T-helper 2 cell treated with Interferon-gamma antibody and Interleukin-4, amounts not matched to agents 5 μg/mL and 100 μg/mL, for 36 hours (primary cell): ENCODE data around the gene NDUFAF3.

ENCODE experiments used
- DNase-seq: peaks from one replicate; pipeline ENCODE4 v3.0.0; 2021; ENCODE audit warnings: low spot score
- H3K27ac Mint-ChIP-seq: one replicate; pipeline ENCODE4 v1.8.0; 2021; ENCODE audit warnings: mild to moderate bottlenecking, mixed read lengths
- H3K27me3 Mint-ChIP-seq: one replicate; pipeline ENCODE4 v1.8.0; 2021; ENCODE audit warnings: low read depth, mixed read lengths
- H3K36me3 Mint-ChIP-seq: one replicate; pipeline ENCODE4 v1.8.0; 2021; ENCODE audit warnings: low read depth, mixed read lengths
- H3K4me1 Mint-ChIP-seq: one replicate; pipeline ENCODE4 v1.8.0; 2021; ENCODE audit warnings: low read depth, mixed read lengths
- H3K4me3 Mint-ChIP-seq: one replicate; pipeline ENCODE4 v1.8.0; 2022; ENCODE audit warnings: mild to moderate bottlenecking, moderate library complexity, mixed read lengths
- H3K9me3 Mint-ChIP-seq: one replicate; pipeline ENCODE4 v1.8.0; 2021; ENCODE audit warnings: mixed read lengths

NDUFAF3 gene, protein sequence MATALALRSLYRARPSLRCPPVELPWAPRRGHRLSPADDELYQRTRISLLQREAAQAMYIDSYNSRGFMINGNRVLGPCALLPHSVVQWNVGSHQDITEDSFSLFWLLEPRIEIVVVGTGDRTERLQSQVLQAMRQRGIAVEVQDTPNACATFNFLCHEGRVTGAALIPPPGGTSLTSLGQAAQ

DNA sequence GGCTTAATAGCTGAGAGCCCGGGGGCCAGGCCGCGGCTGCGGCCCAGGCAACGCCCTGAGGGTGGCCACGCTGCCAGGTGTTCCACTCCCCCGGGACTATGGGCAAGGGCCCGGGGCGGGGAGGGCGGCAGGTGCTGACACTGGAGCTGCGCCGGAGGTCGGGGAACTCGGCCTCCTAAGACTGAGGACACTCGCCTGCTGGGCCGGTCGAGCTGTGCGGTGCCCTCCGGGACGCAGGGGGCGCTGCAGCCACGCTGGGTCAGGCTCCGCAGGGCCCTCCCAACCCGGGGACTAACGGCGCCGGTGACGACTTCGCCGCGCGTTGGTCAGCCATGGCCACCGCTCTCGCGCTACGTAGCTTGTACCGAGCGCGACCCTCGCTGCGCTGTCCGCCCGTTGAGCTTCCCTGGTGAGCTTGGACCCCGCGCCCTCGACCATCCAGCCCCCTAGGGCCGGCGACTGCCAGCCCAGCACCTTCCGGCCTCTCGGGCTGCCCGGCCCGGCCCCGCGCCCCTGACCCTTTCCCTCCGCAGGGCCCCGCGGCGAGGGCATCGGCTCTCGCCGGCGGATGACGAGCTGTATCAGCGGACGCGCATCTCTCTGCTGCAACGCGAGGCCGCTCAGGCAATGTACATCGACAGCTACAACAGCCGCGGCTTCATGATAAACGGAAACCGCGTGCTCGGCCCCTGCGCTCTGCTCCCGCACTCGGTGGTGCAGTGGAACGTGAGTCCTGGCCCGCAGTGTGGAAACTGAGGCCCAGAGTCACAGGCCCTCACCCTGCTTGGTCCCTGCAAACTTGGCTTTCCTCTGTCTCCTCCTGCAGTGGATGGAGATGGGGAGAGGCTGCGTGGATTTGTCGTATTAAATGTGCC is at the start of gene NDUFAF3:
NDUFAF3 (plus strand) TSS at position 309 of the 875 bp plus-strand sequence; CDS start at position 333, 24 bp downstream.
- peaks cover 32% of the 10 kb centered on the region for H3K4me1 Mint-ChIP-seq
- peak; percentile 93 for DNase-seq
- H3K4me3 Mint-ChIP-seq, result peak within 1 kb of the TSS; percentile 95
- H3K9me3 Mint-ChIP-seq, result no peaks in the 10 kb centered on the region
- H3K27ac Mint-ChIP-seq, result peak within 1 kb of the TSS; percentile 99
- no peaks in the 10 kb centered on the region for H3K27me3 Mint-ChIP-seq
- peaks cover 54% of the 10 kb centered on the region for H3K36me3 Mint-ChIP-seq

DNA sequence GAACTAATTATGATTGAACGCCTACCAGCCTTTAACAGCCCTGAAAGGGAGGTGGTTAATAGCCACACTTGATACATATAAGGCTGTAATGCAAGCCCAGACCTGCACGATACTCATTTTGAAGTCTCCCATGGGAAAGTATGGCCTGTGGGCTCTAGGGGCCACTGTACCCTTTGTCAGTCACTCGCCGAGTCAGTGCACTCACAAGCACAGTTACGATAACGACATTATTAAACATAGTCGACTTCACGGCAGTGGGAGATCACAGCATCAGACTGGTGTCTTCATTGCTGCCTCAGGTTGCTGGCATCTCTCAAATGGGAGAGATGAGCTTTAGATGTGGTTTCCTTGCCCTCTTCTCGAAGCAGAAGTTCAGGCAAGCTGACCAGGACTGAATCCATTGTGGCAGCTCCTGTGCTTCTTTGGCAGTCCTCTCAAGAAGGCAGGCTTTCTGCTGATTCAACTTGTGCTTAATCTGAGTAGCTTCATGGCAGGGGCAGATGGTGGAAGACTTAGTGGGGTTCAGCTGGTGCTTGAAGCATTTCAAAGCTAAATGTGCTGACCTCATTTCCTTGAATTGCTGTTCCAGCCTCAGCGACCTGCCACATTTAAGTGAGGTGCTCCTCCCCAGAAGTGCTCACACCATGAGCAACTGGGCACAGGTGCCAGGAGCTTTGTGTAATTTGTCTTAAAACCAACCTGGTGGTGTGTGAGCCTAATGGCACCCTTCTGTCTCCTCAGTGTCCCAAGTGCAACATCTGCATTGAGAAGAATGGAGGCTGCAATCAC is 47.7 kb upstream of the NDUFAF3 start:
- Mint-ChIP-seq H3K36me3 (peaks cover 49% of the 10 kb centered on the region), H3K27ac (no peak overlapping the region), H3K4me1 (no peaks in the 10 kb centered on the region), H3K9me3 (no peaks in the 10 kb centered on the region), H3K4me3 (no peak overlapping the region), H3K27me3 (no peaks in the 10 kb centered on the region)
- DNase-seq, result no peak

DNA sequence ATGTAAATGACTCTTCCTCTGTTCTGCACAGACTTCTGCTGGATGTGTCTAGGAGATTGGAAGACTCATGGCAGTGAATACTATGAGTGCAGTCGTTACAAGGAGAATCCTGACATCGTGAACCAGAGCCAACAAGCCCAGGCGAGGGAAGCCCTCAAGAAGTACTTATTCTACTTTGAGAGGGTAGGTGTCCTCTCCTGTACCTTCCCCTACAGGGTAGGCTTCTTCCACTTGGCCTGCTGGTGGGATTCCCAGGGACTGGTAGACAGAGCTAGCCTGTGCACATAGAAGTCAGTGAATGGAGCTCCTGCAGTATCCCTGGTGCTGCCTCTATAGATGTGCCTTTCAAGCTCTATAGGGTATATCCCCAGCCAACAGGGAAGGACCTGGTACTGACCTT is 42.5 kb upstream of the NDUFAF3 start:
- no peak overlapping the region for H3K4me3 Mint-ChIP-seq
- H3K9me3 Mint-ChIP-seq, result no peaks in the 10 kb centered on the region
- no peak overlapping the region for H3K27ac Mint-ChIP-seq
- no peaks in the 10 kb centered on the region for H3K27me3 Mint-ChIP-seq
- DNase-seq, result no peak
- H3K36me3 Mint-ChIP-seq, result peaks cover 61% of the 10 kb centered on the region
- H3K4me1 Mint-ChIP-seq, result no peaks in the 10 kb centered on the region

DNA sequence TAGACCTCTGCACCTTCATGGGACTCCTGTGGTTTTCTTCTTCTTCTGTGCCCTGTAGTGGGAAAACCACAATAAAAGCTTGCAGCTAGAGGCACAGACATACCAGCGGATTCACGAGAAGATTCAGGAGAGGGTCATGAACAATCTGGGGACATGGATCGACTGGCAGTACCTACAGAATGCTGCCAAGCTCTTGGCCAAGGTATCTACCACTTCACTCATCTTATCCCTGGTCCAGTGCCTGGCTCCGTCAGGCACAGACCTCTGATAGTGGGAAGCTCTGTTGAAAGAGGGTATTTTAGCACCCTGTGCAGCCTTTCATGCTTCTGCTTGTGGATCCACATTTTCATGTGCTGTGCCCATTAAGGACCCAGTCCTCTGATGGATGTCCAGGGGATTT is 41.6 kb upstream of the NDUFAF3 start:
- no peak for DNase-seq
- no peaks in the 10 kb centered on the region for H3K4me1 Mint-ChIP-seq
- no peak overlapping the region for H3K4me3 Mint-ChIP-seq
- H3K27ac Mint-ChIP-seq, result peak overlapping the region; percentile 52
- H3K9me3 Mint-ChIP-seq, result no peaks in the 10 kb centered on the region
- H3K27me3 Mint-ChIP-seq, result no peaks in the 10 kb centered on the region
- H3K36me3 Mint-ChIP-seq, result peaks cover 55% of the 10 kb centered on the region

DNA sequence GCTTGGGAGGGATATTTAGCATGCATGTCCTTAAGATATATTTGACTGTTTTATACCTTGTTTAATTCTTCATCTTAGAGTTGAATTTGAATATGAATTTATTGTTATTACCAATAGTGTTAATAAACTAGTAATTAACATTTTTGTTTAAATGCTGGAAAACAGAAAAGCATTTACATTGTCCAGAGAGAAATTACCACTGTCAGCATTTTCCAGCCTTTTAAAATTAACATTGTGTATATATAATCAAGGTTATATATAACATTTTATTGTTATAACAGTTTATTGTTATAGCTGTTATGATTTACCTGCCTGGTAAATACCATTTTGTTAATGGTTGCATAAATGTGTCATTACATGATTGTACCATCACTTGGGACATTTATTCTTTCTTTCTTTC is 39.9 kb upstream of the NDUFAF3 start:
- no peaks in the 10 kb centered on the region for H3K27me3 Mint-ChIP-seq
- no peak overlapping the region for H3K27ac Mint-ChIP-seq
- H3K4me3 Mint-ChIP-seq, result no peak overlapping the region
- H3K4me1 Mint-ChIP-seq, result no peaks in the 10 kb centered on the region
- H3K9me3 Mint-ChIP-seq, result no peaks in the 10 kb centered on the region
- no peak for DNase-seq
- peaks cover 50% of the 10 kb centered on the region for H3K36me3 Mint-ChIP-seq

DNA sequence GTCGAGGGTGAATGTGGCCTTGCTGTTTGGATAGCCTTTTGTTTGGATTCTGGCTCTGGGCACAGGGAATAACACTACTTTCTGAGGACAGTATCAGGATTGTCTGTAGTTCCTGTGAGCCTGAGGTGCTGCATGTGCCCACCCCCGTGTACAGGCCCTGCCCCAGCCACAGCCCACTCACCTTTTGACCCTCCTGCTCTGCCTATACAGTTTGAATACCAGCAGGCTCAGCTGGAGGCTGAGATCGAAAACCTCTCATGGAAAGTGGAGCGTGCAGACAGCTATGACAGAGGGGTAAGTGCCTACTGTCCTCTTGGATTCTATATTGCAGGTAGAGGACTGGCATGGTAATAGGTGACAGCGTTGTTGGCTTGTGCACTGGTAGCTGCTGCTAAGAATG is 39.2 kb upstream of the NDUFAF3 start:
- no peak overlapping the region for H3K27ac Mint-ChIP-seq
- no peak for DNase-seq
- H3K36me3 Mint-ChIP-seq, result peaks cover 50% of the 10 kb centered on the region
- no peak overlapping the region for H3K4me3 Mint-ChIP-seq
- H3K27me3 Mint-ChIP-seq, result no peaks in the 10 kb centered on the region
- no peaks in the 10 kb centered on the region for H3K9me3 Mint-ChIP-seq
- peaks cover under 1% of the 10 kb centered on the region for H3K4me1 Mint-ChIP-seq

DNA sequence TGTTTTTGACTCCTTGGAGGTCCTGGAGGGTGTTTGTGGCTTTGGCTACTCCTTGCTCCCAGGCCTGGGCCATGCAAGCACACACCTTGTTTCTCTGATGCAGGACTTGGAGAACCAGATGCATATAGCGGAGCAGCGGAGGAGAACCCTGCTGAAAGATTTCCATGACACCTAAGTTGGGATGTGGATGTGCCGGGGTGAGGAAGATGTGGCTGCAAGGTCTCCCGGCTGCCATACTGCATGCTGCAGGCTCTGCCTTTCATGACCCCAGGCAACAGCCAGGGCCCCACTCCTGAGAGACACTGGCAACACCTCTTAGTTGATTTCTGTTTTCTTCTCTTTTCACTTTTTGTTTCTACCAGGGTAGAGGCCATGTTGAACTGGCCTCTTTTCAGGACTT is 38.8 kb upstream of the NDUFAF3 start:
- Mint-ChIP-seq H3K36me3 (peaks cover 48% of the 10 kb centered on the region), H3K4me1 (peaks cover 4% of the 10 kb centered on the region), H3K4me3 (no peak overlapping the region), H3K9me3 (no peaks in the 10 kb centered on the region), H3K27ac (no peak overlapping the region), H3K27me3 (no peaks in the 10 kb centered on the region)
- DNase-seq, result no peak

DNA sequence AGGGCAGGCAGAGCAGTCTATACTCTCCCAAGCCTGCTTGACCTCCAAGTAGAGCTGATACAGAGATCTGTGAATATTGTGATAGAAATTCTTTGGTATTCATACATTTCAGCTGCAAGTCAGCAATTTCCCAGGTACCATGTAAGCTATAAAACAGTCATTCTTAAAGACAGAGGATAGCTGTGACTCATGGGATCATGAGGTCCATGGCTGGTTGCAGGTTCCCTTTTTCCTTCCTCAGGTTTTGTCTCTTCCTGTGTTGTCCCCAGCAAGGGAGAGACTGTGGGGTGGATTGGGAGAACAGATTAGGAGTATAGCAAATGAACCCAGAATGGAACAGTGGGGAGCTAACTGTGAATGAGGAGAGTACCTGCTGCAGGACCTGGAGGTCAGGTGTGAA is 37.3 kb upstream of the NDUFAF3 start:
- H3K27ac Mint-ChIP-seq, result no peak overlapping the region
- no peaks in the 10 kb centered on the region for H3K27me3 Mint-ChIP-seq
- H3K4me1 Mint-ChIP-seq, result peaks cover 12% of the 10 kb centered on the region
- no peak overlapping the region for H3K4me3 Mint-ChIP-seq
- no peak for DNase-seq
- no peaks in the 10 kb centered on the region for H3K9me3 Mint-ChIP-seq
- peaks cover 42% of the 10 kb centered on the region for H3K36me3 Mint-ChIP-seq

DNA sequence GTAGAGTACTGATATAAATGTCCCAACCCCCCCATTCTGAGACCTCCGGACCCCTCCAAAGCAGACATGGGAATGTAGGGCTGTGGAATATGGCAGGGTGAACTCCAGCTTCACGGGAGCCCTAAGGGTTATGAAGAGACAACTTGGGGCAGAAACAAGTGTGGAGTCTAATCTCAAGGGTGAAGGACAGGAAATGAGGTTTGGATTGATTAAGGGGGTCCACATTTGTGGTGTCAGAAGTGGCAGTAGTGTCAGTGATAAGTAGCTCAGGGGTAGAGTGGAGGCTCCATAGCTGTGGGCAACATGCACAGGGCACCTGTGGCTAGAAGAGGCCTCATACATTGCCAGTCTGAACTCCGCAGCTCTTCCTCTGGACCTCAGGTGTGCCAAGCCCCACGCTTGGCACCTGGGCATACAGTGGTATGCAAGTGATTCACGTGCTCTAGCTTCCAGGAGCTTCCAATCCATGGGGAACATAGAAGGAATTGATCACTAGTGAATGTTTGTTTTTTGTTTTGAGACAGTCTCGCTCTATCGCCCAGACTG is 36.0 kb upstream of the NDUFAF3 start:
- H3K27ac Mint-ChIP-seq, result no peak overlapping the region

DNA sequence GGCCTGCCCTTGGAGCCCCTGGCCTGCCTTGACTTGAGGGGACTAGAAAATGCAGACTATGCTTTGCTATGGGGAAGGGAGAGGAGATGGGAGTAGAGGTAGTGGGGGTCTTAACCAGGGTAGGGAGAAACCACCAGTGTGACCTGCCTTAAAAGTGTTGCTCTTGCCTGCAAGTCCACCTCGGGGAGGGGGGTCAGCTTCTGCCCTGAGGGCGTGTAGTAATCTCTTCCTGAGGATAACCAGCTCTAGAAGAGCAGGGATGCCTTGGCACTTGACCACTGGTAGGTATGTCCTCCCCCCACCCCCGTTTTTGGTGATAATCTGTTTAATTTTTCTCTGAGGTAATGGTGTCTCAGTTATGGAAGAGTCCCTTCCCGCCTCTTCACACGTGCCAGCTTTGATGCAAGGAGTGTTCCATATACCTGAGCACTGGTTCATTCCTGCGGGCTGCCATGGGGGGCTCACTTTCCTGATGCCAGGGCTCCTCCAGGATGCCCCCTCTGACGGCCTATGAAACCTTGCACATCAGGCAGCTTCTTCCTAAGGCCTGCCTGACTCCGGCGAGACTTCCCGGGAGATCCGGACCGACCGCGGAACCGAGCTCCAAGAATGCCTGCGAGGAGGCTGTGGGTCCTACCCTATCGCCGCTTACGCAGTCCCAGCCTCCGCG is 32.7 kb upstream of the NDUFAF3 start:
- H3K4me1 Mint-ChIP-seq, result peaks cover 36% of the 10 kb centered on the region
- H3K36me3 Mint-ChIP-seq, result peaks cover 12% of the 10 kb centered on the region
- H3K27ac Mint-ChIP-seq, result peak overlapping the region; percentile 82
- H3K27me3 Mint-ChIP-seq, result no peaks in the 10 kb centered on the region
- no peaks in the 10 kb centered on the region for H3K9me3 Mint-ChIP-seq
- peak overlapping the region; percentile 92 for H3K4me3 Mint-ChIP-seq
- no peak for DNase-seq

More for the DNA sequence above, 36.0 kb upstream of the NDUFAF3 start:
- Mint-ChIP-seq H3K4me1 (peaks cover 15% of the 10 kb centered on the region), H3K27me3 (no peaks in the 10 kb centered on the region), H3K9me3 (no peaks in the 10 kb centered on the region), H3K36me3 (peaks cover 33% of the 10 kb centered on the region), H3K4me3 (no peak overlapping the region)
- no peak for DNase-seq

DNA sequence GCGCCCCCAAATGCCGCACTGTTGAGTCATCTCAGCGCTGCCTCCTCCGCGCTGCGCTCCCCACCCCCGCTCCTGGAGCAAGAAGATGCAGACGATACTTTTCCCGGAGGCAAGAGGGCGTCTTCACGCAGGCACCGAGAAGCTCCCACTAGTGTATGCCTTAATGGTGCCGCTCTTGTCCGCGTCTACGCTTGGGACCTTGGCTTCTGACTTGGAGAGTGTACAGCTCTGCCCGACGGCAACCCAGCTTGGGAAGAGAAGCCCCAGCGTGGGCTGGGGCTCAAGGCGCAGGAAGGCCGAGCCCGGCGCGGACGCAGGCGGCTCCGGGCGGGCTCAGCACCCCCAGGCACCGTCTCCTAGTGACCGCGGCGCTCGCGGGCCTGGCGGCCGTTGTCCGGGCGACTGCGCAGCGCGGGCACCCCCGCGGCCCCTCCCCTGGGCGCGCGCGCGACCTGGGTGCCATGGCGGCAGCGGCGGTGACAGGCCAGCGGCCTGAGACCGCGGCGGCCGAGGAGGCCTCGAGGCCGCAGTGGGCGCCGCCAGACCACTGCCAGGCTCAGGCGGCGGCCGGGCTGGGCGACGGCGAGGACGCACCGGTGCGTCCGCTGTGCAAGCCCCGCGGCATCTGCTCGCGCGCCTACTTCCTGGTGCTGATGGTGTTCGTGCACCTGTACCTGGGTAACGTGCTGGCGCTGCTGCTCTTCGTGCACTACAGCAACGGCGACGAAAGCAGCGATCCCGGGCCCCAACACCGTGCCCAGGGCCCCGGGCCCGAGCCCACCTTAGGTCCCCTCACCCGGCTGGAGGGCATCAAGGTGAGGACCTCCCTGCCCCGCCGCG is 31.9 kb upstream of the NDUFAF3 start, which contains the start of gene P4HTM:
P4HTM (plus strand) TSS at position 446 of the 840 bp plus-strand sequence; CDS start at position 462, 16 bp downstream.
- H3K9me3 Mint-ChIP-seq, result no peaks in the 10 kb centered on the region
- no peaks in the 10 kb centered on the region for H3K27me3 Mint-ChIP-seq
- H3K4me1 Mint-ChIP-seq, result peaks cover 37% of the 10 kb centered on the region
- DNase-seq, result peak; percentile 85
- peaks cover 11% of the 10 kb centered on the region for H3K36me3 Mint-ChIP-seq
- peak within 1 kb of the TSS; percentile 92 for H3K27ac Mint-ChIP-seq
- peak within 1 kb of the TSS; percentile 97 for H3K4me3 Mint-ChIP-seq

DNA sequence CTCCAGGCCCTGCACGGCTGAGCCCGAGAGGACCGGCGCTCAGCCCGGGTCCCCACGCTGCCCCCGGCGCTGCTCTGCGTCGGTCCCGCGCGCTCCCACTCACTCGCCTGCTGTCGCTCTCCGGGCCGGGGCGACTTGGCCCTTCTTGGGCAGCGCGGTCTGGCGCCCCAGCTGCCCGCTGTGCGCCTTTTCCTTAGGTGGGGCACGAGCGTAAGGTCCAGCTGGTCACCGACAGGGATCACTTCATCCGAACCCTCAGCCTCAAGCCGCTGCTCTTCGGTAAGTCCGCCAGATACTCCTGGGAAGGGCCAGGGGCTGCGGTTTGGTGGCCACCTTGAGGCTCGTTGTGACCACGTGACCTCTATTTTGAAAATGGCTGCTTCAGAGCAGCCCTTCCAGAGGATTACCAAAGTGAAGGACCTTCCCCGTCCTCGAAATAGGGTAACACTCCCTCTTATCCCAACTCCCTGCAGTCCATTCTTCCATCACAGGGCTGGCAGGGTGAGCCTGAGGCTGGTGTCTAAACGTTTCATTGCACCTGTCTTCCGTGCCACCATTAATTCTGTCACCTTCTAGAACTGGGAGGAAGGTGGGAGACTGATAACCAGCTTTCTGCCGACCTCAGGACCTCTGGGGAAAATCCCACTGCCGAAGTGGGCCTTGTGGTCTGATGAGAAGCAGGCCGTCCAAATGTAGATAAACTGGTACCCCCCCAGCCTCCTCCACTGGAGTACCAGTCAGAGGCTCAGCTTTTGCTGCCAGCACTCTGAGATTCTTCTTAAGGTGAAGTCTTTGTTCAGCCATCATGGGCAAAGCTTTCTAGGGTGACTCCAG is 31.1 kb upstream of the NDUFAF3 start:
- Mint-ChIP-seq H3K9me3 (no peaks in the 10 kb centered on the region), H3K27ac (peak overlapping the region; percentile 92), H3K4me3 (peak overlapping the region; percentile 97), H3K27me3 (no peaks in the 10 kb centered on the region), H3K36me3 (peaks cover 6% of the 10 kb centered on the region), H3K4me1 (peaks cover 39% of the 10 kb centered on the region)
- DNase-seq, result peak; percentile 42
